TTC549 (cell line): ENCODE results near the gene POU2F1.

Experiments used
- FAIRE-seq: peaks from 2 replicates; lab custom pipeline; 2012; peaks lifted over from hg19 to GRCh38; lab: Jason Lieb, UNC

The POU2F1 gene

DNA sequence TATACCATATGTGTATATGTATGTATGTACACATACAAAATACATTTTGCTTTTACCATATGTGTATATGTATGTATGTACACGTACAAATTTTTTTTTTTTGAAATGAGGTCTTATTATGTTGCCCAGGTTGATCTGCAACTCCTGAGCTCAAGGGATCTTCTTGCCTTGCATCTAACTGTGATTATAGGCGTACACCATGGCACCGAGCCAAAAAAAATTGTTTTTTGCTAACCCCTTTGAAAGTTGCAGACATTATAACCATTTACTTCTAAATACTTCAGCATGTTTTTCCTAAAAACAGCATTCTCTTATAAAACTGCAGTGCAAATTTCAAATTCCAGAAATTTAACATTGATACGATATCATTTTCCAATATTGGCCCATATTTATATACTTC lies 147.0 kb downstream of the POU2F1 start:
- no peak for FAIRE-seq

DNA sequence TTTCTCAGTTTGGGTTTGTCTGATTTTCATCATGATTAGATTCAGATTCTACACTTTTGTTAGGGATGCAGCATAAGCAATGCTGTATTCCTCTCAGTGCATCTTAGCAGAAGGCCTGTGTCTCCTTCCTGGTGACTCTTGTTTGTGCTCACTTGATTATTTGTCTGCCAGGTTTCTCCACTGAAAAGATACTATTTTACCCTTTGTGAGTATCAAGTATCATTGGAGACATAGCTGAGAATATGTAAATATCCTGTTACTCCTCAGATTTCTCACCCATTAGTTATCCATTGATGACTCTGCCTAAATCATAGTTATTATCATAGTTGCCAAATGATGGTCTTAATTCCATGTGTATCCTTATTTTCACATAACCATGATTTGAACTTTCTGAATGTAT lies 148.5 kb downstream of the POU2F1 start:
- FAIRE-seq: no peak

GRCh38 chr1:167369933-167370332 lies 149.2 kb downstream of the POU2F1 start:
- peak; percentile 46 for FAIRE-seq

DNA sequence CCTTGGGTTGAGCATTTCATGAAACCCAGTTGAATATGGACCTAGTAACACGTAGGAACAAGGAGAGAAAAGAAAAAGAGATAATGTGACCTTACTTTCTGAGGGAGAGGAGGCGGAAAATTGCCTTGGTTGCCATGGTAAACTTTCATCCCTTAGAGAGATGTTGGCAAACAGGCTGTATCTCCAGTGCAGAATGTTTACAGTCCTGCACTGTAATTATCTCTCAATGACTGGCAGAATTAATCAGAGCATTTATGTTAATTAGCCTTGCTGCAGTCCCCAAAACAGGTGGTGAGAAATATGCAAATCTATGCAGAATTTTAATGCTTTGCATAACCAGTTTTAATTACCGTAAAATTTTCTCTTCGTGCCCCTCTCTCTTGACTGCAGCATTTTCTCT lies 150.3 kb downstream of the POU2F1 start:
- no peak for FAIRE-seq

DNA sequence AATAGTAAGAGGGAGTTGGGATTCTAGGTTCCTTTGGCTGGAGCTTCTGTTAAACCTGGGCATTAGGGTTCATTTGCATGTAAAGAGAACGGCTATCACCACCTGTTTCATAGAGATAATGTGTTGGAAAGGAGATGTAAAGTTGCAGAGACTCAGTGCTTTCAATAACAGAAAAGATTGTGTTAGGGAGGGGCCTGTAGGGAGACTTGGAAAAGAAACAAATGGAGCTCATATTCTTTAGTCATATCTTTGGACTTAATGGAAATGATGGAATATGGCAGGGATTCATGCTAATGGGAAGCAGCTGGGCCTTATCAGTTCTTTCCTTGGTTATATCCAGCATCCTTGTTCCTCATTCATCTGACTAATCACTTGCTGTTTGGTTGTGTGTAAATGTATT lies 152.7 kb downstream of the POU2F1 start:
- FAIRE-seq: no peak

GRCh38 chr1:167373986-167374385 lies 153.3 kb downstream of the POU2F1 start:
- FAIRE-seq: no peak

GRCh38 chr1:167375949-167376348 lies 155.3 kb downstream of the POU2F1 start:
- FAIRE-seq: no peak

GRCh38 chr1:167387251-167387910 lies 166.7 kb downstream of the POU2F1 start:
- FAIRE-seq: no peak

- peak; percentile 86 for FAIRE-seq
Observed at GRCh38 chr1:167388976-167389375, 168.3 kb downstream of the POU2F1 start.

- FAIRE-seq: no peak
Observed at GRCh38 chr1:167392200-167392696, 171.6 kb downstream of the POU2F1 start.

DNA sequence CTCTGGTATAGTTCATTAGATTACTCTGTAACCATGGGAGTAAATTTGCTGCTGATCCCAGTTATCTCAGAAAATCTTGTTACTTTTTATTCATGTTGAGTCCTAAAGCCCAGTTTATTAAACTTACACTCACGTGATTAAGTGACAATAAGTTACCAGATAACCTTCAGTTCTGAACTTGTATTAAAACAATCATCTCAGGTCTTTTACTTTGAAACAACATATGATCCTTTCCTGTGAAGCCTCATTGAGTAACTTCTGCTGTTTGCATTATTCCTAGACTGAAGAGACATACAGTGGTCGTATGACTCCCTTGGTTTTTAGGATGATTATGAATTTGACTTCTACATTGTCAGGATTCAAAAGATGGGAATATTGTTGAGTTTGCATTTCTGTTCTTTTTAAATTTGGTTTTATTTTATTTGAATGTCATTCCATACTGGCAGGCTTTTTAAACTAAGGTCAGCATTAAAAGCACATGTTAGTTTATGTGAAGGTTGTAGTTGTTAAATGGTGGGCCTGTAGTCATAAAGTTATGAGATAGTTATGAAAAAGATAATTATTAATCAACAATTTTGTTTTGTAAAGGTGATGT lies 179.8 kb downstream of the POU2F1 start:
- peak; percentile 89 for FAIRE-seq

DNA sequence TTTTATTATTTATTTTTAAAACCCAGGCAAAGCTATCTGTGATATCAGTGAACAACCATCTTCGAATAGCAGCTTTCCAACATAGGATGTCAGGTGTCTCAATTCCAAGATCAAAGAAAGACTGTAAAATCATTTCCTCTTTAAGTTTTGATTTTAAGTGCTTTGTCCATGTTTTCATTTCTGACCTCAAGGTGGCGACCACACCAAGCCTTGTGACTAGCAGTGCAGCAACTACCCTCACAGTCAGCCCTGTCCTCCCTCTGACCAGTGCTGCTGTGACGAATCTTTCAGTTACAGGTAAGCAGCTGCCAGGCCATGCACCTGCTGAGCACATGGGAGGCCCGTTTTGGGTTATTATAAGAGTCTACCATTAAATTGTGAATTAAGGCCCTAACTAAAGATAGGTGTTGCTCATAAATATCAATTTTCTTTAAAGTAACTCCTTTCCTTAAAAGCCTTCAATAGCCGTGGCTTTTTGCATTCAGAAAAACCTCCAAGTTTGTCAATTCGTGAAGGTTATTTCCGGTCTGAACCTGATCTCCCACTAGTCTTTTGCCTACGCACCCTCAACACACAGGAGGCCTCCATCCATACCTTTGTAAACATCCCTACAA lies 180.7 kb downstream of the POU2F1 start:
- no peak for FAIRE-seq

GRCh38 chr1:167404161-167404888 lies 183.6 kb downstream of the POU2F1 start:
- FAIRE-seq: no peak

- no peak for FAIRE-seq
Observed at GRCh38 chr1:167404908-167405307, 184.2 kb downstream of the POU2F1 start.

GRCh38 chr1:167408355-167408754 lies 187.7 kb downstream of the POU2F1 start:
- no peak for FAIRE-seq

DNA sequence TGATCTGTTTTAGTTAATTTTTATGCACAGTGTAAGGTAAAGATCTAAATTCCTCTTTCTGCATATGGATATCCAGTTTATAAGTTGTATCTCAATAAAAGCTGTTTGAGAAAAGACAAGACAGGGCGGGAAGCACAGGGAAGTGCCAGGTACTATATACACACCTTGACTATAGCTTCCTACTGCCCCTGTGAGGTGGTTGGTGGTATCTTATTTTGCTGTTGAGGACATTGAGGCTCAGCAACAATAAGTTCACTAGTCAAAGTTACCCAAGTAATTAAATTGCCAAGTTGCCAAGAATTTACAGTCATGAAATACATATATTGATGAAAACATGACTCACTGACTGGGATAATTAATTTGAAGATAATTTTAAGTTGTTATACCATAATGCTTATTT lies 188.5 kb downstream of the POU2F1 start:
- FAIRE-seq: peak; percentile 22

DNA sequence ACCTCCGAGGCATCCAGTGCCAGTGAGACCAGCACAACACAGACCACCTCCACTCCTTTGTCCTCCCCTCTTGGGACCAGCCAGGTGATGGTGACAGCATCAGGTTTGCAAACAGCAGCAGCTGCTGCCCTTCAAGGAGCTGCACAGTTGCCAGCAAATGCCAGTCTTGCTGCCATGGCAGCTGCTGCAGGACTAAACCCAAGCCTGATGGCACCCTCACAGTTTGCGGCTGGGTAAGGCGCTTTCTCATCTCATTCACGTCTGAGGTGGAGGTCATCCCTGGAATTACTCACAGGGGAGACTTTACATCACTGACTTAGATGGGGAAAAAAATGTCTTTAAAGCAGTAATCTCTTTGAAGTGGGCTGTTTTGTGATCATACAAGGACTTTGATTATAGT lies 191.4 kb downstream of the POU2F1 start:
- no peak for FAIRE-seq

GRCh38 chr1:167412920-167413319 lies 192.2 kb downstream of the POU2F1 start:
- FAIRE-seq: no peak

DNA sequence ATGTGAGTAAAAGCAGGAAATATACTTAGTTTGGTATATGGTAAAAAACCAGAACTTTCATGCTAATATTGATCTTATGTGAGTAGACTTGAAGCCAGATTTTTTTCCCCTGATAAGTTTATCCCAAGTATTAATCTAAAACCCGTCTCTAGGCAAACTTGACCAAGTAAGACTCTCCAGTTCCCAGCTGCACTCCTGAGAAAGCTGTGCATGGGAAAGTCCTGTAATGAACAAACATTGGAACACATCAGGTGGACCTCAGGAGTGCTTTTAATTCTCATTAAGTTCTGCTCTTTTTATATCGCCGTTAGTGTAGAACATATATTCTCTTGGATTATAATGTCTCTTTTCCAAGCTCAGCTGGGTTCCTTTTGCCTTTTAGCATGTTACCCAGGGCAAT lies 192.6 kb downstream of the POU2F1 start:
- FAIRE-seq: no peak

GRCh38 chr1:167416506-167416905 lies 195.8 kb downstream of the POU2F1 start:
- no peak for FAIRE-seq

DNA sequence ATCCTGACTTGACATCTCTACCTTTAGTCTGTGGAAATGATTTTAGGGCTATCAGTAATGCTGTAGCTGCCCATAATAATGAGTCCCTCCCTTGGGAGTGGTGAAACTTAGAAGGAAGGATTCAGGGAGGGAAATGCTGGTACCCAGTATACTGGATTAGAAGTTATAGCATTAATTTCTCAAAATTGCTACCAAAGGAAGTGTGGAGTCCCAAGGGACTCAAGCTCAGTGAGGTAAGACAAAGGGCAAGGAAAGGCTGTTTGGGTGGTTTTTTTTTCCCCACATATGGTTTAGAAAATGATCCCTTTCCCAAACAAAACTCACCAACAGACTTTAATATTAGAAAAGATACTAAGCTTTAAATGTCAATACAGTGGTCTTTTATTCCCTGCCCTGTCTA lies 197.7 kb downstream of the POU2F1 start:
- FAIRE-seq: no peak

DNA sequence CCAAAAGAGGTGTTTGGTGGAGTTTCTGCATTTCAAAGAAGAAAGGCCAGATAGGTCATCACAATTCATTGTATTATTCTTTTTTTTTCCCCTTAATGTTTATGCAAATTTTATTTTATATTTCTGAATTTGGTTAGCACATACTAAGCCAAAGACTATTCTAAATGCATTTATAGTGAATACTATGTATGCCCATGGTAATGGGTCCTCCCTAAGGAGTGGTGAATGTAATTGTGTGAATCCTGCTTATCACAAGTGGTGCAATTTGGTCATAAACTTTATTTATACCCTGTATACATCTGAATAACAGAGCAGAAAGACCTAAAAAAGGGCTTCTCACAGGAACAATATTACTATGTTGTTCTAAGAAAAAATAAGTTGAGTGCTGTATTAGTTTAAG lies 198.6 kb downstream of the POU2F1 start:
- FAIRE-seq: no peak

GRCh38 chr1:167420510-167420909 lies 199.8 kb downstream of the POU2F1 start:
- FAIRE-seq: no peak
